Trophoblast cell (in vitro differentiated cells and primary cell): Measurements from ENCODE around the gene ABCB8.
A peak's percentile ranks its signal among the peaks of the same experiment; 100 is the strongest.

Experiments used
- DNase-seq, 2 donors: peaks; one replicate each; pipeline ENCODE4 v3.0.0-alpha.2; 2016
- H2AFZ ChIP-seq: 2 replicates; pipeline ENCODE4 v1.6.1; 2013; ENCODE audit warnings: low read length, moderate library complexity, mild to moderate bottlenecking; ENCODE audit not compliant: insufficient read depth, poor library complexity
- H2AK5ac ChIP-seq: 2 replicates; pipeline ENCODE4 v1.6.1; 2013; ENCODE audit warnings: mild to moderate bottlenecking, low read length
- H2BK120ac ChIP-seq: 2 replicates; pipeline ENCODE4 v1.6.1; 2013; ENCODE audit warnings: low read length, mild to moderate bottlenecking, moderate library complexity; ENCODE audit not compliant: insufficient read depth, poor library complexity
- H2BK12ac ChIP-seq: 2 replicates; pipeline ENCODE4 v1.6.1; 2013; ENCODE audit warnings: mild to moderate bottlenecking, low read length, moderate library complexity
- H2BK5ac ChIP-seq: 2 replicates; pipeline ENCODE4 v1.6.1; 2013; ENCODE audit warnings: low read length, low read depth, moderate library complexity, mild to moderate bottlenecking; ENCODE audit not compliant: poor library complexity
- H3K14ac ChIP-seq: 2 replicates; pipeline ENCODE4 v1.6.1; 2013; ENCODE audit warnings: mild to moderate bottlenecking, low read length
- H3K18ac ChIP-seq: 2 replicates; pipeline ENCODE4 v1.6.1; 2013; ENCODE audit warnings: mild to moderate bottlenecking, low read length
- H3K23ac ChIP-seq: 2 replicates; pipeline ENCODE4 v1.6.1; 2013; ENCODE audit warnings: low read length
- H3K27ac ChIP-seq: 2 replicates; pipeline ENCODE4 v1.5.1; 2013; ENCODE audit warnings: low read depth, mild to moderate bottlenecking, inconsistent platforms, low read length, moderate library complexity
- H3K27me3 ChIP-seq: 2 replicates; pipeline ENCODE4 v1.6.1; 2013; ENCODE audit warnings: inconsistent platforms, mild to moderate bottlenecking, low read length, moderate library complexity; ENCODE audit not compliant: insufficient read depth
- H3K36me3 ChIP-seq, 2 experiments: 1 replicate in 1 of 2; 2 replicates in 1 of 2; pipeline ENCODE4 v1.6.1; 2013; ENCODE audit warnings: low read length in 2 of 2, mild to moderate bottlenecking in 2 of 2, moderate library complexity in 1 of 2; ENCODE audit not compliant: insufficient read depth in 2 of 2, control insufficient read depth in 1 of 2
- H3K4ac ChIP-seq: 2 replicates; pipeline ENCODE4 v1.6.1; 2013; ENCODE audit warnings: low read depth, mild to moderate bottlenecking, low read length, moderate library complexity
- H3K4me1 ChIP-seq, 2 experiments: 1 replicate in 1 of 2; 2 replicates in 1 of 2; pipeline ENCODE4 v1.6.1; 2013; ENCODE audit warnings: low read length in 2 of 2, mild to moderate bottlenecking in 2 of 2, moderate library complexity in 1 of 2; ENCODE audit not compliant: insufficient read depth in 2 of 2, control insufficient read depth in 1 of 2
- H3K4me2 ChIP-seq: 2 replicates; pipeline ENCODE4 v1.6.1; 2013; ENCODE audit warnings: inconsistent platforms, mild to moderate bottlenecking, low read length, moderate library complexity
- H3K4me3 ChIP-seq: 2 replicates; pipeline ENCODE4 v1.5.1; 2013; ENCODE audit warnings: mild to moderate bottlenecking, low read depth, low read length, inconsistent platforms
- H3K79me1 ChIP-seq: one replicate; pipeline ENCODE4 v1.6.1; 2013; ENCODE audit warnings: low read length
- H3K79me2 ChIP-seq: 2 replicates; pipeline ENCODE4 v1.6.1; 2013; ENCODE audit warnings: low read length, mild to moderate bottlenecking; ENCODE audit not compliant: control insufficient read depth, insufficient read depth, poor library complexity
- H3K9ac ChIP-seq: 2 replicates; pipeline ENCODE4 v1.6.1; 2013; ENCODE audit warnings: mild to moderate bottlenecking, low read length
- H3K9me3 ChIP-seq: 2 replicates; pipeline ENCODE4 v1.6.1; 2013; ENCODE audit warnings: low read depth, mild to moderate bottlenecking, control low read depth, inconsistent platforms, low read length; ENCODE audit not compliant: insufficient read depth
- H4K12ac ChIP-seq: 2 replicates; pipeline ENCODE4 v1.6.1; 2013; ENCODE audit warnings: low read depth, mild to moderate bottlenecking, low read length, moderate library complexity
- H4K8ac ChIP-seq: 2 replicates; pipeline ENCODE4 v1.6.1; 2013; ENCODE audit warnings: low read depth, mild to moderate bottlenecking, low read length, moderate library complexity
- H4K91ac ChIP-seq: one replicate; pipeline ENCODE4 v1.6.1; 2013; ENCODE audit warnings: low read depth, mild to moderate bottlenecking, low read length, moderate library complexity
- WGBS: extraction: QIAGEN DNeasy Blood & Tissue Kit; methylation state at CpG from one replicate; pipeline ENCODE4 v1.1.7; 2013; ENCODE audit warnings: missing lambda C conversion rate; ENCODE audit not compliant: insufficient read length, insufficient coverage; ENCODE audit errors: extremely low coverage; 5-methylcytosine and 5-hydroxymethylcytosine counted together

ABCB8 gene

DNA sequence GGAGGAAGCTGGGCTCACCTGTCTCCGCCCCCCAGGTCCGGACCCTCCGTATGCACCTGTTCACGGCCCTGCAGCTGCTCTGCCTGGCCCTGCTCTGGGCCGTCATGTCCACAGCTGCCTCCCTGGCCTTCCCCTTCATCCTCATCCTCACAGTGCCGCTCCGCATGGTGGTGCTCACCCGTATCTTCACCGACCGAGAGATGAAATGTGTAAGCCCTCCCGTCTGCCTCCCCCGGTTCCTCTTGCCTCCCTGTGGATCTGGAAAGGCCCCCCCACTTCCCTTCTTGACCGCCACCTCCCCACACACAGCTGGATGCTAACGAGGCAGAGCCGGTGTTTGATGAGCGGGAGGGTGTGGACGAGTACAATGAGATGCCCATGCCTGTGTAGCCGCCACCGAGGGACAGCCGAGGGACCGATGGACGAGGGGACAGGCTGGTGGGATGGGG lies 47.8 kb downstream of the ABCB8 start:
- Histone ChIP-seq H2AFZ (no peak overlapping the region), H3K27me3 (no peaks in the 10 kb centered on the region), H4K12ac (no peak overlapping the region), H3K9me3 (no peaks in the 10 kb centered on the region), H3K4me1 (peaks cover 12 to 18% of the 10 kb centered on the region in 2 experiments), H3K79me1 (peaks cover 9% of the 10 kb centered on the region), H4K8ac (no peak overlapping the region), H2BK12ac (no peak overlapping the region), H3K4ac (no peak overlapping the region), H3K9ac (no peak overlapping the region), H2BK5ac (no peak overlapping the region), H3K14ac (no peak overlapping the region), H2BK120ac (no peak overlapping the region), H3K4me2 (no peak overlapping the region), H3K27ac (no peak overlapping the region), H3K4me3 (no peak overlapping the region), H3K79me2 (peaks cover 13% of the 10 kb centered on the region), H3K18ac (no peak overlapping the region), H2AK5ac (no peak overlapping the region), H3K23ac (no peak overlapping the region), H4K91ac (no peak overlapping the region), H3K36me3 (peaks cover 63% of the 10 kb centered on the region in 2 experiments)
- no peak for DNase-seq
- WGBS: no CpG with 5 or more reads among the region's 22 CpGs

DNA sequence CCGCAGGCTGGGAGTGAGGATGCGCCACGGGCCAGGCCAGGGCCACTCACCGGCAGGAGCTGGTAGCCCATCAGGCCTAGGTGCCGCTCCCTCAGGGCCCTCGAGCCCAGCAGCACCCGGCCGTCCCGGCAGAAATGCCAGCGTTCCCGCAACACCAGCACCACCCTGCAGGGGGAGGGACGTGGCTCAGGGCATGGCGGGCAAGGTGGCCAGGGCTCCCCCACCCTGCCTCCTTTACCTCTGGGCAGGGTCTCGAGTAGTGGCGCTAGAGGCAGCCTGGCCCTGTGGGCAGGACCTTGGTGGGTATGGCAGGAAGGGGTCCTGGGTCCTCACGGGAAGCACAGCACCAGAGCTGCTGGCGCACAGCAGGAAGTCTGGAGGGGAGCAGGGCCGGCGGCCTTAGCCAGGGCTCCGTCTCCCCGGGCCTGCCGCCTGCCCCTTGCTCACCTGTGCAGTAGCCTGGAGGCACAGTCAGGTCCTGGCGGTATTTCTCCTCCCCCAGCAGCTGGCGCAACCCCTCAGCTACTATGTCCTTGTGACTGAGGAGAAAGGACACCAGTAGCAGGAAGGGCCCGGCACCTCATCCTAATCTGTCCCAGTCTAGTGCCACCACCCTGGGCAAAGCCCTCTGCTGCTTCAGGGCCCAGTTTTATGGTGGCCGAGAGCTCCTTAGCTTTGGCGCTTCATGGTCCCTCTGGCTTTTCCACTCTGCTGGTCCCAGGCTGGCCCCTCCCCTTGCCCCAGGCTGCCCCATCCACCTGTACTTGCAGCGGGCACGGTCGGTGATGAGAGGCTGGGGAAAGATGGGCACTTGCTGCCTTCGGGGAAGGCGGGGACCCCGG lies 48.8 kb downstream of the ABCB8 start:
- peak; percentile 80 to 81 for DNase-seq
- Histone ChIP-seq H4K8ac (no peak overlapping the region), H3K18ac (no peak overlapping the region), H2BK5ac (no peak overlapping the region), H3K14ac (no peak overlapping the region), H3K36me3 (peaks cover 52 to 58% of the 10 kb centered on the region in 2 experiments), H2AK5ac (no peak overlapping the region), H3K79me1 (peaks cover 10% of the 10 kb centered on the region), H2AFZ (no peak overlapping the region), H3K4me1 (peaks cover 23 to 29% of the 10 kb centered on the region in 2 experiments), H3K27me3 (no peaks in the 10 kb centered on the region), H3K79me2 (peaks cover 16% of the 10 kb centered on the region), H2BK120ac (no peak overlapping the region), H3K27ac (peak overlapping the region; percentile 31), H2BK12ac (no peak overlapping the region), H3K23ac (no peak overlapping the region), H4K91ac (no peak overlapping the region), H4K12ac (no peak overlapping the region), H3K4me3 (no peak overlapping the region), H3K9ac (no peak overlapping the region), H3K4me2 (no peak overlapping the region), H3K9me3 (no peaks in the 10 kb centered on the region), H3K4ac (no peak overlapping the region)
- no CpG with 5 or more reads among the region's 33 CpGs for whole genome bisulfite sequencing

DNA sequence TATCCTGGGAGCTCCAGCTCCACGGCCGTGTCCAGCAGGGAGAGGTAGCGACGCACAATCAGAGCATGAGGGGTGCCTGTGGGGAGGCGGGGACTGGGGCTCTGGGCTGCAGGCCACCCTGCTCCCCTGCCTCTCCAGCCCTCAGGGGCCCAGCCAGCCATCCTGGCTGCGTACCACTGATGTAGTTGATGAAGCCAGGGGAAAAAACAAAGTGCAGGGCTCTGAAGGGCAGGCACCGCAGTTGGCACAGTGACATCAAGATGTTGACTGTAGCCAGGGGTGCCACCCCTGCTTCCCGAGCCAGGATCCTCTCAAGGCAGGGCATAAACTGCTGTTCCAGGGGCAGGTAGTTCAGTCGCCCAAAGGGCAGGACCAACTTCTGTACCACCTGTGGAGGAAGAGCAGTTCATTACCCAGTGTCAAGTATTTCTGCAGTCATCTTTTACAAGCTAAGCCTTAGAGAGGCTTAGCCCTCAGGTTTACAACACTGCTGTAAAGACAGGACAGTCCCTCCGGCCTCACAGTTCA lies 49.5 kb downstream of the ABCB8 start:
- H3K79me1 ChIP-seq: peaks cover 15% of the 10 kb centered on the region
- DNase-seq: no peak
- H3K4ac ChIP-seq: no peak overlapping the region
- no peak overlapping the region for H3K14ac ChIP-seq
- no peak overlapping the region for H3K18ac ChIP-seq
- H4K12ac ChIP-seq: no peak overlapping the region
- no CpG with 5 or more reads among the region's 10 CpGs for WGBS
- no peak overlapping the region for H3K9ac ChIP-seq
- H2BK12ac ChIP-seq: no peak overlapping the region
- H3K4me3 ChIP-seq: no peak overlapping the region
- no peak overlapping the region for H2AK5ac ChIP-seq
- H3K23ac ChIP-seq: no peak overlapping the region
- no peak overlapping the region for H4K8ac ChIP-seq
- no peak overlapping the region for H3K27ac ChIP-seq
- peaks cover 47 to 58% of the 10 kb centered on the region in 2 experiments for H3K36me3 ChIP-seq
- no peak overlapping the region for H4K91ac ChIP-seq
- peaks cover 29 to 36% of the 10 kb centered on the region in 2 experiments for H3K4me1 ChIP-seq
- H3K79me2 ChIP-seq: peaks cover 22% of the 10 kb centered on the region
- no peak overlapping the region for H2BK120ac ChIP-seq
- no peak overlapping the region for H2BK5ac ChIP-seq
- H2AFZ ChIP-seq: no peak overlapping the region
- H3K27me3 ChIP-seq: no peaks in the 10 kb centered on the region
- no peak overlapping the region for H3K4me2 ChIP-seq
- H3K9me3 ChIP-seq: no peaks in the 10 kb centered on the region

DNA sequence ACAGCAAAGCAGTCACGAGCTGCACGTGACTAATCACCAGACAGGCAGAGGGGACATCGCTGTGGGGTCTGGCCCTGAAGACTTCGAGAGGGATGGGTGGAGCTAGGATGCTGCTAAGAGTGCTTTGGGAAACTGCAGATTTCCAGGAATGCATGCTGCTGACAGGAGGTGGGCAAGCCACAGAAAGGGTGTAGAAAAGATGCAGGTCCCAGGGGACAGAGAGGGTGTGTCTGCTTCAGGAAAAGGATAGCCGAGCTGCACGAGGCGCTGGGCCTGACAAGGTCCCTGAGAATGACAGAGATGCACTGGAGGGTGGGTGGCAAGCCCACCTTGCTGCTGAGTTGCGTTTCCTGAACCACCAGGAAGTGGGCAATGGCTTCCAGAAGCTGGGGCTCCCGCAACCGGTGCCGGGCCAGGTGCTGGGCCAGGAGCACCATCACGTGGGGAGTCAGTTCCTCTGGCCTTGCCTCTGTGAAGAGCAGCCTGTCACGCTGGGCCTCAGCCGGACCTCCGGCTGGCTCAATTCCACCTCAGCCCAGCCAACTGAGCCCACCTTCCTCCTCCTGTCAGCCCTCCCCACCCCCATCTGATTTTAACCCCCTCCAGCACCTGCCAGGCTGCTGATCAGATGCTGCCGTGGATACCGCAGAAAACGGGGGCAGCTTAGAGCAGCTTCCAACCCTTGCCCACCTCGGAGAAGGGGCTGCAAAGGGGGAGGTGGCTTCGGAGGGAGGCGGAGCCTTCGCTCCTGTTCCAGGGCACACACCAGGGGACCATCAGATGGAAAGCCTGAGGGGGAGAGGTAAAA lies 50.2 kb downstream of the ABCB8 start:
- Histone ChIP-seq H3K4me1 (peaks cover 29 to 36% of the 10 kb centered on the region in 2 experiments), H3K9ac (no peak overlapping the region), H2BK120ac (no peak overlapping the region), H4K8ac (no peak overlapping the region), H3K79me1 (peaks cover 17% of the 10 kb centered on the region), H3K79me2 (peaks cover 25% of the 10 kb centered on the region), H3K4me3 (no peak overlapping the region), H4K12ac (no peak overlapping the region), H3K36me3 (peaks cover 43 to 53% of the 10 kb centered on the region in 2 experiments), H3K9me3 (no peaks in the 10 kb centered on the region), H2AFZ (no peak overlapping the region), H3K14ac (no peak overlapping the region), H2AK5ac (no peak overlapping the region), H3K23ac (no peak overlapping the region), H3K4ac (no peak overlapping the region), H3K18ac (no peak overlapping the region), H3K27me3 (no peaks in the 10 kb centered on the region), H2BK5ac (no peak overlapping the region), H3K27ac (no peak overlapping the region), H4K91ac (no peak overlapping the region), H2BK12ac (no peak overlapping the region), H3K4me2 (no peak overlapping the region)
- whole genome bisulfite sequencing: no CpG with 5 or more reads among the region's 22 CpGs
- no peak for DNase-seq
